Mucosa of descending colon (tissue), 3 donors: ENCODE data around the gene MIB2. TPM values are rescaled to one million over a fixed set of nuclear protein-coding genes. Genes with fewer than 3 reads are reported as not detected.
A peak's percentile ranks its signal among the peaks of the same experiment; 100 is the strongest.

Source experiments
- ATAC-seq: fragments of 200-7000 bp; cut with Tn5 transposase; one replicate; pipeline ENCODE4 v1.9.1; 2020; ENCODE audit warnings: mild to moderate bottlenecking, moderate library complexity
- DNase-seq, 3 donors: peaks; one replicate each; pipeline ENCODE4 v3.0.0-alpha.2; 2020
- H3K36me3 ChIP-seq: fragments of 200-600 bp; one replicate; pipeline ENCODE4 v1.8.0; 2021; ENCODE audit warnings: low read depth, mild to moderate bottlenecking
- H3K4me1 ChIP-seq: fragments of 200-600 bp; one replicate; pipeline ENCODE4 v1.8.0; 2021; ENCODE audit warnings: low read depth, mild to moderate bottlenecking
- H3K4me3 ChIP-seq: fragments of 200-600 bp; one replicate; pipeline ENCODE4 v1.8.0; 2021; ENCODE audit warnings: mild to moderate bottlenecking
- H3K9me3 ChIP-seq: fragments of 200-600 bp; one replicate; pipeline ENCODE4 v1.8.0; 2021; ENCODE audit warnings: mild to moderate bottlenecking
- intact Hi-C, 2 donors: fragments of 100-400 bp; cut with DNase I in 1 of 2; cut with micrococcal nuclease in 1 of 2; formaldehyde crosslinking; loops; one replicate each; pipeline versions ENCODE4 v1.11.0 to v1.11.1; 2022; cut with DNase I, micrococcal nuclease
- total RNA-seq, 3 donors: library from RNA; stranded (reverse); fragmentation: NEBNext Ultra II Directional in 2 of 3; extraction: Animal tissue kit (Norgen Biotek cat#: 25700) in 2 of 3; gene quantifications; one replicate each; pipeline versions ENCODE4 v1.2.1 to v1.2.4, GENCODE V29; 2021 to 2023
- TF ChIP-seq, protein P1 (sequence below): fragments of 200-600 bp; IDR thresholded peaks from one replicate; pipeline ENCODE4 v1.8.0; 2022; ENCODE audit warnings: antibody characterized with exemption, mild to moderate bottlenecking
- donor health status: DM: no; HTN: no; CAD: no; lungs with moderate emphysema.
- donor health status: DM: no; HTN: no; CAD: no.
- donor health status: DM: no; HTN: yes; CAD: no.

Gene MIB2
- total RNA-seq, 3 donors from 2014 or later, result 67.8 to 118 (median 109) TPM

DNA sequence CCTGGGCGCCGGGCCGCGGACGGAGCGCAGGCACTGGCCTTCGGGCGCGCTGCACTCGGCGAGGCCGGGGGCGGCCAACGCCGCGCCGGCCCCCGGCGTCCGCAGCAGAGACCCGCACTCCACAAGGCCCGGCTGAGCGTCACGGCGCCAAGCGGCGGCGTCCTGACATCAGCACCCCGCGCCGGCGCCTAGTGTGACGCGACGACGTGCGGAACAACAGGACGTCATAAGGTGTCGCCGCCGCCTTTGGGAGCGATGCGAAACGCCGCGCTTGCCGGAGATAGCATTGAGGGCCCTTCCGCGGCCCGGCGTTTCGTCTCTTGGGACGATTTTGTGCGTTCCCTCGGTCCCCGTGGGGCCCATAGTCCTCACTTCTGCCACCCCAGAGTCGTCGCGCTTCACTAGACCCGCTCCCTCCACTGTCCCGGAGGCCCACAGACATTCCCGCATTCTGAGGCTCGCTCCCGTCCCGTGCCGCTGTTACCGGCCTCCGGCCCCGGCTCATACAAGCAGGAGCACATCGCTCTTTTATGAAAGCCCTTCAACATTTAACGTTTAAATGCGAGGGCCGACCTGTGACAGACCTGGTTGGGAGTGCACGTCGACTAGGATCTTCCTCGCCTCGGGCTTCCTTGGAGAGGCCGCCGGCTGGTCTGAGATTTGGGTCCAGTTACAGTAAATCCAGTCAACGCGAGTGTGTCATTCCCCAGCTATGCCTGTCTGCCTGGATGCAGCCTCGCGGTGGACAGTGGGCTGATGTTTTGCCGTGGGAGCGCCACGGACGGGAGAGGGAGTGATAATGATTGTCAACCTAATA, 40.4 kb upstream of the MIB2 start, which contains the start of gene SSU72:
Gene SSU72, minus strand, starts transcription at position 143 of the 817 bp plus-strand sequence. CDS start 306 bp downstream, outside the sequence.
- TF ChIP-seq, protein P1, sequence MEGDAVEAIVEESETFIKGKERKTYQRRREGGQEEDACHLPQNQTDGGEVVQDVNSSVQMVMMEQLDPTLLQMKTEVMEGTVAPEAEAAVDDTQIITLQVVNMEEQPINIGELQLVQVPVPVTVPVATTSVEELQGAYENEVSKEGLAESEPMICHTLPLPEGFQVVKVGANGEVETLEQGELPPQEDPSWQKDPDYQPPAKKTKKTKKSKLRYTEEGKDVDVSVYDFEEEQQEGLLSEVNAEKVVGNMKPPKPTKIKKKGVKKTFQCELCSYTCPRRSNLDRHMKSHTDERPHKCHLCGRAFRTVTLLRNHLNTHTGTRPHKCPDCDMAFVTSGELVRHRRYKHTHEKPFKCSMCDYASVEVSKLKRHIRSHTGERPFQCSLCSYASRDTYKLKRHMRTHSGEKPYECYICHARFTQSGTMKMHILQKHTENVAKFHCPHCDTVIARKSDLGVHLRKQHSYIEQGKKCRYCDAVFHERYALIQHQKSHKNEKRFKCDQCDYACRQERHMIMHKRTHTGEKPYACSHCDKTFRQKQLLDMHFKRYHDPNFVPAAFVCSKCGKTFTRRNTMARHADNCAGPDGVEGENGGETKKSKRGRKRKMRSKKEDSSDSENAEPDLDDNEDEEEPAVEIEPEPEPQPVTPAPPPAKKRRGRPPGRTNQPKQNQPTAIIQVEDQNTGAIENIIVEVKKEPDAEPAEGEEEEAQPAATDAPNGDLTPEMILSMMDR, result no peak
- DNase-seq, result peak; percentile 94 to 97 (median 95)
- intact Hi-C loops, result no loop called here
- Histone ChIP-seq H3K4me1 (peaks cover 18% of the 10 kb centered on the region), H3K36me3 (no peaks in the 10 kb centered on the region), H3K4me3 (peak within 1 kb of the TSS; percentile 95), H3K9me3 (no peaks in the 10 kb centered on the region)
- peak; percentile 93 for ATAC-seq

DNA sequence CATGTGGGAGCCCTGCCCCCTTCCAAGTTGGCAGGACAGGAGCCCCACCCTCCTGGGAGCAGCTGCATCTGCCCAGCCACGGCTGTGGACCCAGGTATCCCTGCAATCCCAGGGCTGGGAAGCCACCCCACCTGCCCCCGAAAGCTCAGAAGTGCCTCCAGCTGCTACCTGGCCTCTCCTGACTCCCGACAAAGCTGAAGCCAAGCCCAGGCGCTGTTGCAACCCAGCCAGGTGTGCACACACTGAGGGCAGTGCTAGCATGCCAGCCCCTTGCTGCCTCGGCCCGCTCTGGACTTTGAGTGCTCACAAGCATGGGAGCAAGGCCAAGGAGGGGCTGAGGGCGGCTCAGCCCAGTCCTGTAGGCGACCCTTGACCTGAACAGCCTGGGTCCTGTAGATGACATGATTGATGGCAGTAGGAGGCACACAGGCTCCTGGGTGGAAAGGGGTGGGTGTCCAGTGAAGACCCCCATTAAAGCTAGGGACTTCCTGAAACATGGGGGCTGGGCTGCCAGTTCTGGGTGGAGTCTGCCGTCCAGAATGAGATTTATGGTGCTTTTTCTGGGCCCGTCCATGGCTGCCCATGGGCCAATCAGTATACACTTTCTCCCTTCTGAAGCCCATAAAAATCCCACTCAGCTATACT, 37.8 kb upstream of the MIB2 start:
- DNase-seq (peak in 2 of 3 donors; percentile 50 to 65), ATAC-seq (peak; percentile 31)
- no peaks in the 10 kb centered on the region for H3K36me3 ChIP-seq
- peaks cover 18% of the 10 kb centered on the region for H3K4me1 ChIP-seq
- no peaks in the 10 kb centered on the region for H3K9me3 ChIP-seq
- no peak overlapping the region for H3K4me3 ChIP-seq
- intact Hi-C loops, result no loop called here
- TF ChIP-seq, protein P1, result no peak

DNA sequence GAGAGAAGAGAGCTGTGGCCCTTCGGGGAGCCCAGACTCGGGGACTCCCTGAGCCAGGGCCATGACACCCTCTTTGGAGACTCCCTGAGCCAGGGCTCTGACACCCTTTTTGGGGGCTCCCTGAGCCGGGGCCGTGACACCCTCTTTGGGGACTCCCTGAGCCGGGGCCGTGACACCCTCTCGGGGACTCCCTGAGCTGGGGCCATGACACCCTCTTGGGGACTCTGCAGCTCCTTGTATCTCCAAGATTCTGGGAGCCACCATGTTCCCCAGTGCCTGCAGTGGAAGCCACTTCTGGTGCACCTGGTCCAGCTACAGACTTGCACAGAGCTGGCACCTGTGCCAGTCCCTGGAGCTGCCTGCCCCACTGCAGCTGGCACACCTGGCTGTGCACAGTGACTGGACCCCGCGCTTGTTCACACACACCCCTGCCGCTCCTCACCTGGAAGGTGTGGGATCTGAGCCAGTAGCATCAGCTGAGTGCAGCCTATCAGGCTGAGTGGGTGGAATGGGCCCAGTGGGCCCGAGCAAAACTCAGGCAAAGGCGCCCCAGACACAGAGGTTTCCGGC, 36.8 kb upstream of the MIB2 start:
- intact Hi-C loops, result no loop called here
- Histone ChIP-seq H3K36me3 (no peaks in the 10 kb centered on the region), H3K9me3 (no peaks in the 10 kb centered on the region), H3K4me1 (peaks cover 11% of the 10 kb centered on the region), H3K4me3 (no peak overlapping the region)
- TF ChIP-seq, protein P1, result no peak
- ATAC-seq (no peak), DNase-seq (no peak)

DNA sequence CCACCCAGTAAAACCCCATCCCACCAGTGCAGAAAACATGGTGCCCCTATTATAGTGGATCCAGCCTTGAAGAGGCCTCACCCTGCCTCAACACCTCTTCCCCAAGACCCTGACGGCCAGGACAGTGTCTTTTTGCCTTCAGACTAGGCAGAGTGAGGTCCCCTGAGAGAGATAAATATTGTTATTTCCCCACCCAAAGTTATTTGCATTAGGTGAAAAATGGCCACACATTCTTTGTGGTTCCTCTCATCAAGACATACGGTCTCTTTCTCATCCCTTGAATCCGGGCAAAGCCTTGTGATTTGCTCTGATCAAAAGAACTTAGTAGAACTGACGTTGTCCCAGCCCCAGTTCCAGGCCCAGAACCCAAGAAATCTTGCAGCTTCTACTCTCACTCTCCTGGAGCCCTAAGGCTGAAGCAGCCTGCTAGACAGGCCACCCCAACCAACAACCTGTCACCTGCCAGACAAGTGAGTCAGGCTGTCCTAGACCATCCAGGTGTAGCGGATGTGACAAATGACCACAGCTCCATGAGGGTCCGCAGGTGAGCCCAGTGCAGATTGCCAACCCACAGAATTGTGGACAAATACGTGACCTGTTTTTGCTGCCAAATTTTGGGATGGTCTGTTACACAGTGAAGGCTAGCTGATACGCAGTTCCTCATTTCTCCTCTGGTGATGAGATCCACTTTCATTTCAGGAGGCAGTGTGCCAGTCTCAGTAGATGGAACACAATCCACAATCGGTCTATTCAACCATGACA, 32.5 kb upstream of the MIB2 start:
- DNase-seq, result no peak
- Histone ChIP-seq H3K36me3 (no peaks in the 10 kb centered on the region), H3K4me3 (no peak overlapping the region), H3K9me3 (no peaks in the 10 kb centered on the region), H3K4me1 (peaks cover under 1% of the 10 kb centered on the region)
- ATAC-seq, result no peak
- TF ChIP-seq, protein P1, result no peak
- intact Hi-C loops, result no loop called here

GRCh38 chr1:1583347-1584010, 31.8 kb upstream of the MIB2 start:
- Histone ChIP-seq H3K4me1 (no peaks in the 10 kb centered on the region), H3K9me3 (no peaks in the 10 kb centered on the region), H3K36me3 (no peaks in the 10 kb centered on the region), H3K4me3 (no peak overlapping the region)
- DNase-seq (no peak), ATAC-seq (no peak)
- TF ChIP-seq, protein P1, result no peak
- intact Hi-C loops, result no loop called here
